Prostate gland (tissue), 2 donors: ENCODE data around the gene MYCBPAP. TPM values are rescaled to one million over a fixed set of nuclear protein-coding genes. Genes with fewer than 3 reads are reported as not detected.
A peak's percentile ranks its signal among the peaks of the same experiment; 100 is the strongest.

Source experiments
- DNase-seq: peaks from one replicate; pipeline ENCODE4 v3.0.0-alpha.2; 2019; ENCODE audit warnings: low spot score
- H3K27ac ChIP-seq, 2 donors: fragments of 200-600 bp; sonication (generic); 2 replicates each; pipeline ENCODE4 v1.5.1; 2017 to 2019
- H3K27me3 ChIP-seq: fragments of 200-600 bp; sonication (generic); replicated peaks from 2 replicates; pipeline ENCODE4 v1.5.1; 2019; ENCODE audit not compliant: insufficient read depth
- H3K36me3 ChIP-seq, 2 donors: fragments of 200-600 bp; sonication (generic); 1 replicate in 1 of 2; 2 replicates in 1 of 2; pipeline versions ENCODE4 v1.5.1 to v1.8.1; 2017 to 2019
- H3K4me1 ChIP-seq: fragments of 200-600 bp; sonication (generic); replicated peaks from 2 replicates; pipeline ENCODE4 v1.5.1; 2019
- H3K4me3 ChIP-seq, 2 donors: fragments of 200-600 bp; sonication (generic); 2 replicates each; pipeline ENCODE4 v1.5.1; 2017 to 2019
- H3K9me3 ChIP-seq: fragments of 200-600 bp; sonication (generic); 2 replicates; pipeline ENCODE4 v1.5.1; 2017
- POLR2A ChIP-seq: fragments of 450-650 bp; IDR thresholded peaks from one replicate; pipeline ENCODE4 v1.6.1; 2016; ENCODE audit warnings: antibody characterized with exemption, mild to moderate bottlenecking
- POLR2AphosphoS5 ChIP-seq: sonication (generic); formaldehyde crosslinking; IDR thresholded peaks from one replicate; pipeline ENCODE4 v1.6.1; 2017; ENCODE audit warnings: antibody characterized with exemption
- WGBS: methylation state at CpG from one replicate; pipeline ENCODE4 v1.1.5; 2018; 5-methylcytosine and 5-hydroxymethylcytosine counted together
- intact Hi-C: fragments of 100-400 bp; cut with DNase I; formaldehyde crosslinking; loops from one replicate; pipeline ENCODE4 v1.14.2; 2022
- total RNA-seq, 2 donors: library from RNA; depleted of rRNA; stranded (reverse); fragments of >200 nt; gene quantifications; one replicate each; pipeline ENCODE4 v1.1.0, GENCODE V29; 2016
- TF ChIP-seq, protein P1 (sequence below), 4 experiments: fragments of 200-600 bp in 2 of 4; fragments of 450-650 bp in 2 of 4; sonication (generic) in 2 of 4; IDR thresholded peaks; 1 replicate in 3 of 4; 2 replicates in 1 of 4; pipeline ENCODE4 v1.5.1; 2016 to 2019; ENCODE audit warnings: antibody characterized with exemption in 4 of 4, mild to moderate bottlenecking in 2 of 4, moderate library complexity in 2 of 4

The MYCBPAP gene, protein sequence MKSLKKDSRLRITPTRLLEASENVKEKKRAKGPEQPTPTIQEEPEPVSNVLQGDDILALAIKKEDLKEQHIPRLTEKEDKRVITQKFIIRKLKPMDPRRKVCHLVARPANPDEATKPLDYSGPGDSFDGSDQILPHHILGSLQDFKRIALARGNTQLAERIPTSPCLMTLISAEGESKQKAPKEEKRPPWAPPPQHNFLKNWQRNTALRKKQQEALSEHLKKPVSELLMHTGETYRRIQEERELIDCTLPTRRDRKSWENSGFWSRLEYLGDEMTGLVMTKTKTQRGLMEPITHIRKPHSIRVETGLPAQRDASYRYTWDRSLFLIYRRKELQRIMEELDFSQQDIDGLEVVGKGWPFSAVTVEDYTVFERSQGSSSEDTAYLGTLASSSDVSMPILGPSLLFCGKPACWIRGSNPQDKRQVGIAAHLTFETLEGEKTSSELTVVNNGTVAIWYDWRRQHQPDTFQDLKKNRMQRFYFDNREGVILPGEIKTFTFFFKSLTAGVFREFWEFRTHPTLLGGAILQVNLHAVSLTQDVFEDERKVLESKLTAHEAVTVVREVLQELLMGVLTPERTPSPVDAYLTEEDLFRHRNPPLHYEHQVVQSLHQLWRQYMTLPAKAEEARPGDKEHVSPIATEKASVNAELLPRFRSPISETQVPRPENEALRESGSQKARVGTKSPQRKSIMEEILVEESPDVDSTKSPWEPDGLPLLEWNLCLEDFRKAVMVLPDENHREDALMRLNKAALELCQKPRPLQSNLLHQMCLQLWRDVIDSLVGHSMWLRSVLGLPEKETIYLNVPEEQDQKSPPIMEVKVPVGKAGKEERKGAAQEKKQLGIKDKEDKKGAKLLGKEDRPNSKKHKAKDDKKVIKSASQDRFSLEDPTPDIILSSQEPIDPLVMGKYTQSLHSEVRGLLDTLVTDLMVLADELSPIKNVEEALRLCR
- total RNA-seq: 10 to 100 TPM in 1 of 2 donors, under 1 TPM in 1; 0.14 to 12.6 TPM

- peak within 1 kb of the TSS; percentile 53 to 59 for H3K4me3 ChIP-seq
- intact Hi-C loops: no loop called here
- H3K36me3 ChIP-seq: no peaks in the 10 kb centered on the region
- no peaks in the 10 kb centered on the region for H3K27me3 ChIP-seq
- 5% methylated on average over 51 of the region's 66 CpGs for WGBS
- TF ChIP-seq, protein P1, sequence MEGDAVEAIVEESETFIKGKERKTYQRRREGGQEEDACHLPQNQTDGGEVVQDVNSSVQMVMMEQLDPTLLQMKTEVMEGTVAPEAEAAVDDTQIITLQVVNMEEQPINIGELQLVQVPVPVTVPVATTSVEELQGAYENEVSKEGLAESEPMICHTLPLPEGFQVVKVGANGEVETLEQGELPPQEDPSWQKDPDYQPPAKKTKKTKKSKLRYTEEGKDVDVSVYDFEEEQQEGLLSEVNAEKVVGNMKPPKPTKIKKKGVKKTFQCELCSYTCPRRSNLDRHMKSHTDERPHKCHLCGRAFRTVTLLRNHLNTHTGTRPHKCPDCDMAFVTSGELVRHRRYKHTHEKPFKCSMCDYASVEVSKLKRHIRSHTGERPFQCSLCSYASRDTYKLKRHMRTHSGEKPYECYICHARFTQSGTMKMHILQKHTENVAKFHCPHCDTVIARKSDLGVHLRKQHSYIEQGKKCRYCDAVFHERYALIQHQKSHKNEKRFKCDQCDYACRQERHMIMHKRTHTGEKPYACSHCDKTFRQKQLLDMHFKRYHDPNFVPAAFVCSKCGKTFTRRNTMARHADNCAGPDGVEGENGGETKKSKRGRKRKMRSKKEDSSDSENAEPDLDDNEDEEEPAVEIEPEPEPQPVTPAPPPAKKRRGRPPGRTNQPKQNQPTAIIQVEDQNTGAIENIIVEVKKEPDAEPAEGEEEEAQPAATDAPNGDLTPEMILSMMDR (IDR thresholded peaks at IDR 0.05): peak in 3 of 4 experiments; percentile 18 to 44 (median 20)
- TF ChIP-seq POLR2AphosphoS5 (peak; percentile 31), POLR2A (peak; percentile 38)
- no peaks in the 10 kb centered on the region for H3K4me1 ChIP-seq
- peak; percentile 74 for DNase-seq
- peak within 1 kb of the TSS; percentile 77 to 85 for H3K27ac ChIP-seq
- no peaks in the 10 kb centered on the region for H3K9me3 ChIP-seq
Measured at GRCh38 chr17:50507871-50508572, at the start of gene MYCBPAP. Gene MYCBPAP (plus strand): TSS chr17:50508439. CDS start chr17:50508675, 236 bp downstream.

DNA sequence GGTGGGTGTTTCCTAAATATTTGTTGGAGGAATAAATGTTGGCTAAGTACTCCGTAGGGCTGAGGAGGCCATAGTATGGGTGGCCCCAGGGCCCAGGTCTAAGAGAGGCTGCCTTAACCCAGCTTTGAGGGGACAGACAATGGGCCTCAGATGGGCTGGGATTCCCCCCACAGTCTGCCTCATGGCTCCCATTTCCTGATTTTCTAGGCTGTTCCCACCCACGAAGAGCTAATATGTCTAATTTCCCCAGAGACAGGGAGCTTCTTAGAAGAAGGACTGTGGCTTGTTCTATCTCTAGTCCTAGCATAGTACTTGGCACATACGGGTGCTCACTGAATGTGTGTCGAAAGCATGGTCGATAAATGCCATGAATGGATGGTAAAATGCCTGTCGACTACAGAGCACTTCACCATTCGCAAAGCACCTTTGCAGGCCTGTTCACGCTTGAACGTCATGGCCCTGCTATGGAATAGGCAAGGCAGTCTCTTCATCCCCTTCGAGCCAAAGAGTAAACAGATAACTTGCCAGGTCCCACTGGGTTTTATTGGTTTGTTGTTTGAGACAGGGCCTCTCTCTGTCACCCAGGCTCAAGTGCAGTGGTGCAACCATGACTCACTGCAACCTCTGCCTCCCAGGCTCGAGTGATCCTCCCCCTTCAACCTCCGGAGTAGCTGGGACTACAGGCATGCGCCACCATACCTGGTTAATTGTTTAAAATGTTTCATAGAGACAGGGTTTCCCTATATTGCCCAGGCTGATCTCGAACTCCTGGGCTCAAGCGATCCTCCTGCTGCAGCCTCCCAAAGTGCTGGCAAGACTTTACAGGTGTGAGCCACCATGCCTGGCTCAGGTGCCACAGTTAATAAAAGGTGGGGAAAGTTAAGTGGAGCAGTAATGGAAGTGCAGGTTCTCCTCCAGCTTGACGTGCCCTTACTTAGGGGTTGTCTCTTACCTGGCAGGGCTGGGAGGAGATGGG lies 49.2 kb upstream of the MYCBPAP start:
- intact Hi-C loops: no loop called here
- H3K36me3 ChIP-seq: no peaks in the 10 kb centered on the region
- H3K4me3 ChIP-seq: no peak overlapping the region
- DNase-seq: peak; percentile 83
- TF ChIP-seq POLR2A: no peak
- peak; percentile 90 for TF ChIP-seq POLR2AphosphoS5
- H3K27ac ChIP-seq: peak overlapping the region in 1 of 2 donors; percentile 51
- 43% methylated on average over 16 of the region's 16 CpGs for WGBS
- no peaks in the 10 kb centered on the region for H3K9me3 ChIP-seq
- no peaks in the 10 kb centered on the region for H3K27me3 ChIP-seq
- H3K4me1 ChIP-seq: no peaks in the 10 kb centered on the region

- intact Hi-C loops: no loop called here
- H3K9me3 ChIP-seq: no peaks in the 10 kb centered on the region
- DNase-seq: no peak
- TF ChIP-seq POLR2AphosphoS5: no peak
- TF ChIP-seq POLR2A: no peak
- TF ChIP-seq, protein P1 (IDR thresholded peaks at IDR 0.05): no peak
- H3K27ac ChIP-seq: no peak overlapping the region
- H3K4me3 ChIP-seq: no peak overlapping the region
- WGBS: 91% methylated on average over 4 of the region's 4 CpGs
- no peaks in the 10 kb centered on the region for H3K36me3 ChIP-seq
- H3K27me3 ChIP-seq: no peaks in the 10 kb centered on the region
- H3K4me1 ChIP-seq: no peaks in the 10 kb centered on the region
Measured at GRCh38 chr17:50459756-50460155, 48.5 kb upstream of the MYCBPAP start.

- DNase-seq: no peak
- Histone ChIP-seq H3K9me3 (no peaks in the 10 kb centered on the region), H3K36me3 (no peaks in the 10 kb centered on the region), H3K27ac (no peak overlapping the region), H3K27me3 (no peaks in the 10 kb centered on the region), H3K4me1 (no peaks in the 10 kb centered on the region), H3K4me3 (no peak overlapping the region)
- intact Hi-C loops: no loop called here
- WGBS: 98% methylated on average over 9 of the region's 9 CpGs
- TF ChIP-seq, protein P1 (IDR thresholded peaks at IDR 0.05): no peak
- TF ChIP-seq POLR2AphosphoS5 (no peak), POLR2A (no peak)
Measured at GRCh38 chr17:50460831-50461526, 47.3 kb upstream of the MYCBPAP start.
